Measurements from ENCODE around the gene MYO5A.
"Not testable (repeated sequence)": the region's sequence is repeated elsewhere in the genome, so short reads cannot be mapped to it uniquely, and the experiment has no call there.

The MYO5A gene

DNA sequence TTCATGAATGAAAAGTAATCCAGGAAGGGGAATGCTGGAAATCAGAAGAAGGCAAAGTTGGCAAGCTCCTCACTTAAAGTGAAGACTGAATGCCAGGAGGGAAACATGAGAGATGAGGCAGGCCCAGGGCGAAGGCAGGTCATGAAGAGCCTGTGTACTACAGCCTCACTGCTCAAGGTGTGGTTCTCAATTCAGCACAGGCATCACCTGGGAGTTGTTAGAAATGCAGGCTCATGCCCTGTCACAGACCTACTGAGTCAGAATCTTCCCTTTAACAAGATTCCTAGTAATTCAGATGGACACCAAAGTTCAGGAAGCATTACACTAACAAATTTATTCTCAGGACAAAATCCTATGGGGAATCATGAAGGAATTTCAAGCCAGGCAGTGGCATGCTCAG lies 14.2 kb downstream of the MYO5A start:
- CTCF ChIA-PET, result no interaction called here
- H3K4me3 ChIP-seq (ENCODE audit: low read depth, low read length), result no peak overlapping the region

GRCh38 chr15:52512869-52513268 lies 15.8 kb downstream of the MYO5A start:
- H3K4me1 ChIP-seq (ENCODE audit: control insufficient read depth, insufficient read depth, low read length), result peaks cover 12% of the 10 kb centered on the region; the same call in 1 of the 2 replicates
- H3K36me3 ChIP-seq (ENCODE audit: control insufficient read depth in 2 of 2, insufficient read depth in 1 of 2, low read length in 2 of 2); H3K27ac ChIP-seq (ENCODE audit: extremely low read depth, low read depth, low read length); H3K4me3 ChIP-seq (ENCODE audit: low read depth, low read length); POLR2A ChIA-PET; CTCF ChIA-PET; H3K9me3 ChIP-seq (ENCODE audit: control insufficient read depth, insufficient read depth, low read depth, low read length): not testable (repeated sequence)

More for the DNA sequence above, 14.2 kb downstream of the MYO5A start:
- Histone ChIP-seq H3K9me3 (ENCODE audit: control insufficient read depth, insufficient read depth, low read depth, low read length) (no peaks in the 10 kb centered on the region), H3K27ac (ENCODE audit: extremely low read depth, low read depth, low read length) (no peak overlapping the region), H3K4me1 (ENCODE audit: control insufficient read depth, insufficient read depth, low read length) (peaks cover 9% of the 10 kb centered on the region; the same call in 1 of the 2 replicates), H3K36me3 (ENCODE audit: control insufficient read depth in 2 of 2, insufficient read depth in 1 of 2, low read length in 2 of 2) (no peaks in the 10 kb centered on the region)
- POLR2A ChIA-PET, result interaction anchor here (0.6 to 0.8 kb wide), 2 partner anchors 9 to 26 kb away, joined by 3 to 6 read pairs; no protein-coding TSS in a partner anchor
- TF ChIP-seq SP3 (tag by site-specific recombination; IDR thresholded peaks at IDR 0.05), result no peak

- POLR2A ChIA-PET, result no interaction called here
- TF ChIP-seq, protein P1, sequence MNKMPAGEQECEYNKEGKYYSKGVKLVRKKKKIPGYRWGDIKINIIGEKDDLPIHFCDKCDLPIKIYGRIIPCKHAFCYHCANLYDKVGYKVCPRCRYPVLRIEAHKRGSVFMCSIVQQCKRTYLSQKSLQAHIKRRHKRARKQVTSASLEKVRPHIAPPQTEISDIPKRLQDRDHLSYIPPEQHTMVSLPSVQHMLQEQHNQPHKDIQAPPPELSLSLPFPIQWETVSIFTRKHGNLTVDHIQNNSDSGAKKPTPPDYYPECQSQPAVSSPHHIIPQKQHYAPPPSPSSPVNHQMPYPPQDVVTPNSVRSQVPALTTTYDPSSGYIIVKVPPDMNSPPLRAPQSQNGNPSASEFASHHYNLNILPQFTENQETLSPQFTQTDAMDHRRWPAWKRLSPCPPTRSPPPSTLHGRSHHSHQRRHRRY (tag by site-specific recombination; IDR thresholded peaks at IDR 0.05), result no peak
- 0 out of 2 replicates have a peak, but pooled peaks have one; percentile 9 for TF ChIP-seq OSR2 (tag by site-specific recombination; IDR thresholded peaks at IDR 0.05)
- no peak for TF ChIP-seq ZNF175 (tag by site-specific recombination; IDR thresholded peaks at IDR 0.05)
- TF ChIP-seq ZEB2 (tag by site-specific recombination; IDR thresholded peaks at IDR 0.05), result no peak
- no peak for TF ChIP-seq CTCF (tag by site-specific recombination; IDR thresholded peaks at IDR 0.05)
- no peak for TF ChIP-seq ZIC2 (tag by site-specific recombination; IDR thresholded peaks at IDR 0.05)
- TF ChIP-seq ZNF114 (tag by site-specific recombination; IDR thresholded peaks at IDR 0.05), result no peak
- TF ChIP-seq ZBTB10 (tag by site-specific recombination; IDR thresholded peaks at IDR 0.05), result no peak
- no peak for TF ChIP-seq MZF1 (tag by site-specific recombination; IDR thresholded peaks at IDR 0.05; ENCODE audit: borderline replicate concordance)
- no peak for TF ChIP-seq IKZF3 (tag by site-specific recombination; IDR thresholded peaks at IDR 0.05)
- 0 out of 2 replicates have a peak, but pooled peaks have one; percentile 25 for TF ChIP-seq GLIS1 (tag by site-specific recombination; IDR thresholded peaks at IDR 0.05)
- no peak for TF ChIP-seq KLF17 (tag by site-specific recombination; IDR thresholded peaks at IDR 0.05)
- TF ChIP-seq, protein P2, sequence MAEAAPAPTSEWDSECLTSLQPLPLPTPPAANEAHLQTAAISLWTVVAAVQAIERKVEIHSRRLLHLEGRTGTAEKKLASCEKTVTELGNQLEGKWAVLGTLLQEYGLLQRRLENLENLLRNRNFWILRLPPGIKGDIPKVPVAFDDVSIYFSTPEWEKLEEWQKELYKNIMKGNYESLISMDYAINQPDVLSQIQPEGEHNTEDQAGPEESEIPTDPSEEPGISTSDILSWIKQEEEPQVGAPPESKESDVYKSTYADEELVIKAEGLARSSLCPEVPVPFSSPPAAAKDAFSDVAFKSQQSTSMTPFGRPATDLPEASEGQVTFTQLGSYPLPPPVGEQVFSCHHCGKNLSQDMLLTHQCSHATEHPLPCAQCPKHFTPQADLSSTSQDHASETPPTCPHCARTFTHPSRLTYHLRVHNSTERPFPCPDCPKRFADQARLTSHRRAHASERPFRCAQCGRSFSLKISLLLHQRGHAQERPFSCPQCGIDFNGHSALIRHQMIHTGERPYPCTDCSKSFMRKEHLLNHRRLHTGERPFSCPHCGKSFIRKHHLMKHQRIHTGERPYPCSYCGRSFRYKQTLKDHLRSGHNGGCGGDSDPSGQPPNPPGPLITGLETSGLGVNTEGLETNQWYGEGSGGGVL (tag by site-specific recombination; IDR thresholded peaks at IDR 0.05), result no peak
- TF ChIP-seq ZBTB48 (tag by site-specific recombination; IDR thresholded peaks at IDR 0.05), result no peak
- TF ChIP-seq, protein P3, sequence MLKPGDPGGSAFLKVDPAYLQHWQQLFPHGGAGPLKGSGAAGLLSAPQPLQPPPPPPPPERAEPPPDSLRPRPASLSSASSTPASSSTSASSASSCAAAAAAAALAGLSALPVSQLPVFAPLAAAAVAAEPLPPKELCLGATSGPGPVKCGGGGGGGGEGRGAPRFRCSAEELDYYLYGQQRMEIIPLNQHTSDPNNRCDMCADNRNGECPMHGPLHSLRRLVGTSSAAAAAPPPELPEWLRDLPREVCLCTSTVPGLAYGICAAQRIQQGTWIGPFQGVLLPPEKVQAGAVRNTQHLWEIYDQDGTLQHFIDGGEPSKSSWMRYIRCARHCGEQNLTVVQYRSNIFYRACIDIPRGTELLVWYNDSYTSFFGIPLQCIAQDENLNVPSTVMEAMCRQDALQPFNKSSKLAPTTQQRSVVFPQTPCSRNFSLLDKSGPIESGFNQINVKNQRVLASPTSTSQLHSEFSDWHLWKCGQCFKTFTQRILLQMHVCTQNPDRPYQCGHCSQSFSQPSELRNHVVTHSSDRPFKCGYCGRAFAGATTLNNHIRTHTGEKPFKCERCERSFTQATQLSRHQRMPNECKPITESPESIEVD (tag by site-specific recombination; IDR thresholded peaks at IDR 0.05), result peak; percentile 68
- Histone ChIP-seq H3K36me3 (ENCODE audit: control insufficient read depth in 2 of 2, insufficient read depth in 1 of 2, low read length in 2 of 2) (no peaks in the 10 kb centered on the region), H3K9me3 (ENCODE audit: control insufficient read depth, insufficient read depth, low read depth, low read length) (no peaks in the 10 kb centered on the region), H3K4me3 (ENCODE audit: low read depth, low read length) (no peak overlapping the region), H3K4me1 (ENCODE audit: control insufficient read depth, insufficient read depth, low read length) (peaks cover 10% of the 10 kb centered on the region; the same call in 1 of the 2 replicates), H3K27ac (ENCODE audit: extremely low read depth, low read depth, low read length) (no peak overlapping the region)
- CTCF ChIA-PET, result no interaction called here
Observed at GRCh38 chr15:52511084-52511483, 17.6 kb downstream of the MYO5A start.

All from HEK293 (cell line).